Non-pigmented ciliary epithelial cell (primary cell): ENCODE data around the gene HOOK2.
"Not testable (repeated sequence)": the region's sequence is repeated elsewhere in the genome, so short reads cannot be mapped to it uniquely, and the experiment has no call there.

ENCODE experiments used
- DNase-seq: peaks from one replicate; pipeline ENCODE4 v3.0.0-alpha.2; 2010; ENCODE audit warnings: low read depth

The HOOK2 gene

DNA sequence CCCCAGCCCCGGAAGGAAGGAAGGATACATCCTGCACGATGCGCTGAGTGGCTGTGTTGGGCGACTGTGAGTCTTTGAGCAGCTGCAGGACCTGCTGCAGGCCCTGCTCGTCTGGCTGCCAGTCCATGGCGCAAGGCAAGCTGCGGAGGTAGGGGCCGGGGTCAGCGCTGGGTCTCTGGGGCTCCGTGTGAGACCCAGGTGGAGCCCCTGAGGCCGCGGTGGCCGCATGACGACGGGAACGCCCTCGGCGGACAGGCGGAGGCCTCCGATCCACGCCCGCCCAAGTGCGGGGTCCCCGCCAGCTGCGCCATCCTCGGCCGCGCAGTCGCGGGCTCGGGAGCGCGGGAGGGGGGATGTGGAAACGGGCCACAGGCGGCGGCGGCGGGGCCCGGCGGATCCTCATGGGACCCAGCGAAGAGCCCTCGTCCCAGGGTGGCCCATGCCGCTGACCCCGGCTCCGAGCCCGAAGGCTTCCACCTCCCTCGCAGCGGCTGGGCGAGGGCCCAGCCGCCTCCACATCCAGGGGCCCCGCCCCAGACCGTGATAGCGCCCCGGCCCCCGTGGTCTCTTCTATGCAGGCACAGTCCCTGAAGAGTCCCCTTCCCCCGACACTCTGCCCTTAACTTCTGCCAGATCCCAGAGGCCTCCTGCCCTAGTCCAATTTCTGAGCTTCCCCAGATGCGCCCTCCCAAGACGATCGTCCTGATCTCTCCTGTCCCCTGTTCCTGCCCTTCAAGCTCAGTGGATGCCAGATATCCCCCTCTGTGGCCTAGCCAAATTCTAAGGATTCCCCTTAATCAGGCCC is 54.3 kb downstream of the HOOK2 start:
- no peak for DNase-seq

DNA sequence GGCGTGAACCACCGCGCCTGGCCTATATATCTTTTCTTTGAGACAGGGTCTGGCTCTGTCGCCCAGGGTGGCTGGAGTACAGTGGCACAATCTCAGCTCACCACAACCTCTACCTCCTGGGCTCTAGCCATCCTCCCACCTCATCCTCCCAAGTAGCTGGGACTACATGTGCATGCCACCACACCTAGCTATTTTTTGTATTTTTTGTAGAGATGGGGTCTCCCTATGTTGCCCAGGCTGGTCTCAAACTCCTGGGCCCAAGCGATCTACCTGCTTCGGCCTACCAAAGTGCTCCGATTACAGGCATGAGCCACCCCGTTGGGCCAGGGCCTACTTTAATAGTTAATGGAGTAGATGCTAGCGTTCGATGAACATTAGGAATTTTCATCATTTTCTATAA is 55.1 kb downstream of the HOOK2 start:
- no peak for DNase-seq

DNA sequence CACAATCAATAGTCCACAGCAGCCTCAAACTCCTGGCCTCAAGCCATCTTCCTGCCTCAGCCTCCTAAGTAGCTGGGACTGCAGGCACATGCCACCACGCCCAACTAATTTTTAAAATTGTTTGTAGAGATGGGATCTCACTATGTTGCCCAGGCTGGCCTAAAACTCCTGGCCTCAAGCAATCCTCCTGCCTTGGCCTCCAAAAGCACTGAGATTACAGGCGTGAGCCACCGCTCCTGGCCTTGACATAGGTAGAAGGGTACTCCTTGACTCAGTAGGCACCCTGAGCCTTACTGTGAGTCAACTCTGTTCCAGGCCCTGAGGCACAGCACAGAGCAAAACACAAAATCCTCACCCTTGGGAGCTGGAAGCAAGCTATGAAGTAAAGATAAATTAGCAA is 59.4 kb downstream of the HOOK2 start:
- DNase-seq, result no peak

DNA sequence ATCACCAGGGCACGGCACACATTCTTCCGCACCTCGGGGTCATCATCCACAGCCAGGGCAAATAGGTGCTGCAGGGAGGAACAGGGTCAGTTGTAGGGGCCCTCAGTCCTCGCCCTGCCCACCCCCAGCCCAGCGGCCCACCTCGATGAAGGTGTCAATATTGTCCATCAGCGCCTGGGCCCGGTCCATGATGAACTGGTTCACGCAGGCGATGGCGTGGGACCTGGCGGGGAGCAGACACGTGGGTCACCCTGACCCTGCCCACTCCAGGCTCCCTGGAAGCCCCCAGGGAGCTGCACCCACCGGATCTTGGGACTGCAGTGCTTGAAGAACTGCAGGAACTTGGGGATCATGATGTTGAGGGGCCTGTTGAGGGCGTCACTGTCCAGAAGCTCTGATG is 60.2 kb downstream of the HOOK2 start:
- DNase-seq, result no peak

DNA sequence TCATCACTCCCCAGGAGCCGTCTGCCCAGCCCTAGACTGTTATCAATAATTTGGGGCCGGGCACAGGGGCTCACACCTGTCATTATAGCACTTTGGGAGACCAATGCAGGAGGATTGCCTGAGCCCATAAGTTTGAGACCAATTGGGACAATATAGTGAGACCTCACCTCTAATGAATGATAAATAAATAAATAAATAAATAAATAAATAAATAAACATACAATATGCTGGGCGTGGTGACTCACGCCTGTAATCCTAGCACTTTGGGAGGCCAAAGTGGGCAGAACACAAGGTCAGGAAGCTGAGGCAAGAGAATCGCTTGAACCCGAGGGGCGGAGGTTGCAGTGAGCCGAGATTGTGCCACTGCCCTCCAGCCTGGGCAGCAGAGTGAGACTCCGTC is 62.0 kb downstream of the HOOK2 start:
- DNase-seq, result not testable (repeated sequence)
